ENCODE results near the gene GOLM1. TPM values are rescaled to one million over a fixed set of nuclear protein-coding genes. Genes with fewer than 3 reads are reported as not detected.

GOLM1 gene
- total RNA-seq, 1 donor from 2014 or later: 21.6 TPM

DNA sequence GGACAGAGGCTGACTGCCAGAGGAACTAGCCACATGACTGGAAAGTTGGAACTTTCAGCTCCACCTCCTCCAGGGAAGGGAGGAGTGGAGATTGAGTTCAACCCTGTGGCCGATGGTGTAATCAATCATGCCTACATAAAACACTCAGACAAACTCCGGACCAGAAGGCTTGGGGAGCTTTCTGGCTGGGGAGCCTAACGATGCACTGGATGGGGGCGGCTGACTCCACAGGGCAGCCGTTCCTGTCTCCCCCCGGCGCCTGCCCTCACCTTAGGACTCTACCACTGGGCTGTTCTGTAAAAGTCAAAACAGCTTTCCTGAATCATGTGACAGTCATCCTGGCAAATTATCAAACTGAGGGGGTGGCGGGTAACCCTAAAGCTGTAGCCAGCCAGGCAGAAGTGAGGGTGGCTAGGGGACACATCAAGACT lies 58.0 kb downstream of the GOLM1 start:
- Histone ChIP-seq H3K4me3 (ENCODE audit: low read depth, low read length) (no peak overlapping the region), H3K36me3 (ENCODE audit: control insufficient read depth, insufficient read depth, low read length) (no peaks in the 10 kb centered on the region), H3K27me3 (ENCODE audit: control insufficient read depth, insufficient read depth, low read length) (no peaks in the 10 kb centered on the region)
- FAIRE-seq: no peak
- TF ChIP-seq, protein P1, sequence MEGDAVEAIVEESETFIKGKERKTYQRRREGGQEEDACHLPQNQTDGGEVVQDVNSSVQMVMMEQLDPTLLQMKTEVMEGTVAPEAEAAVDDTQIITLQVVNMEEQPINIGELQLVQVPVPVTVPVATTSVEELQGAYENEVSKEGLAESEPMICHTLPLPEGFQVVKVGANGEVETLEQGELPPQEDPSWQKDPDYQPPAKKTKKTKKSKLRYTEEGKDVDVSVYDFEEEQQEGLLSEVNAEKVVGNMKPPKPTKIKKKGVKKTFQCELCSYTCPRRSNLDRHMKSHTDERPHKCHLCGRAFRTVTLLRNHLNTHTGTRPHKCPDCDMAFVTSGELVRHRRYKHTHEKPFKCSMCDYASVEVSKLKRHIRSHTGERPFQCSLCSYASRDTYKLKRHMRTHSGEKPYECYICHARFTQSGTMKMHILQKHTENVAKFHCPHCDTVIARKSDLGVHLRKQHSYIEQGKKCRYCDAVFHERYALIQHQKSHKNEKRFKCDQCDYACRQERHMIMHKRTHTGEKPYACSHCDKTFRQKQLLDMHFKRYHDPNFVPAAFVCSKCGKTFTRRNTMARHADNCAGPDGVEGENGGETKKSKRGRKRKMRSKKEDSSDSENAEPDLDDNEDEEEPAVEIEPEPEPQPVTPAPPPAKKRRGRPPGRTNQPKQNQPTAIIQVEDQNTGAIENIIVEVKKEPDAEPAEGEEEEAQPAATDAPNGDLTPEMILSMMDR (IDR thresholded peaks at IDR 0.05; ENCODE audit: insufficient read depth, low read length, severe bottlenecking): no peak
- no peak for DNase-seq (ENCODE audit: low read depth)

DNA sequence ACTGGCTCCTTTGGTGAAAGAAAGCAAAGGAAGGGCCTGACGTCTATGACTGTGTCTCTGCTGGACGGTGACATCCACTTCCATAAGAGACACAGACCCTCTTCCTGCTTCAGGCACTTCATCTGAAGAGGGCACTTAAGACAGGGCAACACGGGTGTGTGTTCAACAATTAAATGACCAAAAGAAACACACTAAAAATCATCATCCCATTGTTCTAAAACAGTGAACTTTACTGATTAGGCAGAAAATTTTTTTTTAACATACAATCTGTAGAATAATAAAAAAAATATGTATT lies 58.5 kb downstream of the GOLM1 start:
- DNase-seq (ENCODE audit: low read depth): no peak
- H3K4me3 ChIP-seq (ENCODE audit: low read depth, low read length): no peak overlapping the region
- TF ChIP-seq, protein P1 (IDR thresholded peaks at IDR 0.05; ENCODE audit: insufficient read depth, low read length, severe bottlenecking): no peak
- no peak for FAIRE-seq
- peaks cover 3% of the 10 kb centered on the region for H3K36me3 ChIP-seq (ENCODE audit: control insufficient read depth, insufficient read depth, low read length)
- no peaks in the 10 kb centered on the region for H3K27me3 ChIP-seq (ENCODE audit: control insufficient read depth, insufficient read depth, low read length)

DNA sequence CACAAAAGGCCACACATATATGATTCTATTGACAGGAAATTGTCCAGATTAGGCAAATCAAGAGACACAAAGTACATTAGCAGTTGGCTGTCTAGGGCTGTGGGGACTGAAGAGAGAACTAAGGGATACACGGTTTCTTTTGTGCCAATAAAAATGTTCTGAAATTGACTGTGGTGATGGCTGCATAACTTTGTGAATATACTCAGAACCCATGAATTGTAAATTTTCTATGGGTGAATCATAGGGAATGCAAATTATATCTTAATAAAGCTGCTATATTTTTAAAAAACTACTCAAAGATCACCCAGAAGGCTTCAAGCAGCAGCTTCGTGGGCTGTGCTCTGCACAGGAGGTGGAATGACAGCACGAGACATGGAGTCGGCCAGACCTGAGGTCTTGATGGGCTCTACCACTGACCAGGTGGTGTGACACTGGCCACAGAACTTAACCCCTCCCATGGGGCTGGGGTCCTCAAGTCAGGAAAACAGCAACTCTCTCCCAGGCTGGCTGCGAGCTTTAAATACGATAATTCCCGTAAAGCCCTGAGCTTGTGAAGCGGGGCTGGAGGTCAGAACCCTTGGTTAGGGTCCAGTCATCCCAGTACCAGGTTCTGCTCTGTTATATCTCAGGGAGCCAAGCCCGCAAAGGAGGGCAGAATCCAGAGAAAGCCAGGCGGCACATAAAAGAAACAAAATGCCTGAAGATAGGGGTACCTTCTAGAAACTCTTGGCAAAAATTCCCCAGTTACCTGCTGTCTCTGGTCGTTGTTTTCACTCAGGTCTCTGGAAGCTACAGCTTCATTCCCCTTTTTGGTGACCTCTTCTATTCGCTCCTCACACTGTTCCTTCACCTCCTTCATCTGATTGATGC lies 59.1 kb downstream of the GOLM1 start:
- Histone ChIP-seq H3K4me3 (ENCODE audit: low read depth, low read length) (no peak overlapping the region), H3K27me3 (ENCODE audit: control insufficient read depth, insufficient read depth, low read length) (no peaks in the 10 kb centered on the region), H3K36me3 (ENCODE audit: control insufficient read depth, insufficient read depth, low read length) (peaks cover 5% of the 10 kb centered on the region)
- FAIRE-seq (peak; percentile 36), DNase-seq (ENCODE audit: low read depth) (no peak)
- TF ChIP-seq, protein P1 (IDR thresholded peaks at IDR 0.05; ENCODE audit: insufficient read depth, low read length, severe bottlenecking): no peak

DNA sequence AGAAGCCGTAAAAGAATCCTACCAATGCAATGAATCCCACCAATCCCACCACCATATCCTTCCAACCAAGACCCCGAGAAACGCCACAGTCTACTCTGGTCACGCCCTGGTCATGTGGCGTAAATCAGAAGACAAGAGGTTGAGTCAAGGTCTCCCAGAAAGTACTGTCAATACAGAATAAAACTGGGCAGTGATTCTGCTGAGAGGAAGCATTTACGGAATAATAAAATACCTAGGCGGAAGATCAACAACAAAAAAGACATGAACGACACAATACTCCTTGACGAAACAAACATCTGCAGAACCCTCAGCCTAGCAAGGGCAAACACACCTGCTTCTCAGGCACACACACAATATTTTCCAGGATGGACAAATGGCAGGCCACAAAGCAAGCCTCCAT lies 62.8 kb downstream of the GOLM1 start:
- Histone ChIP-seq H3K4me3 (ENCODE audit: low read depth, low read length) (no peak overlapping the region), H3K27me3 (ENCODE audit: control insufficient read depth, insufficient read depth, low read length) (no peaks in the 10 kb centered on the region), H3K36me3 (ENCODE audit: control insufficient read depth, insufficient read depth, low read length) (peaks cover 9% of the 10 kb centered on the region)
- no peak for DNase-seq (ENCODE audit: low read depth)
- no peak for FAIRE-seq
- TF ChIP-seq, protein P1 (IDR thresholded peaks at IDR 0.05; ENCODE audit: insufficient read depth, low read length, severe bottlenecking): no peak

DNA sequence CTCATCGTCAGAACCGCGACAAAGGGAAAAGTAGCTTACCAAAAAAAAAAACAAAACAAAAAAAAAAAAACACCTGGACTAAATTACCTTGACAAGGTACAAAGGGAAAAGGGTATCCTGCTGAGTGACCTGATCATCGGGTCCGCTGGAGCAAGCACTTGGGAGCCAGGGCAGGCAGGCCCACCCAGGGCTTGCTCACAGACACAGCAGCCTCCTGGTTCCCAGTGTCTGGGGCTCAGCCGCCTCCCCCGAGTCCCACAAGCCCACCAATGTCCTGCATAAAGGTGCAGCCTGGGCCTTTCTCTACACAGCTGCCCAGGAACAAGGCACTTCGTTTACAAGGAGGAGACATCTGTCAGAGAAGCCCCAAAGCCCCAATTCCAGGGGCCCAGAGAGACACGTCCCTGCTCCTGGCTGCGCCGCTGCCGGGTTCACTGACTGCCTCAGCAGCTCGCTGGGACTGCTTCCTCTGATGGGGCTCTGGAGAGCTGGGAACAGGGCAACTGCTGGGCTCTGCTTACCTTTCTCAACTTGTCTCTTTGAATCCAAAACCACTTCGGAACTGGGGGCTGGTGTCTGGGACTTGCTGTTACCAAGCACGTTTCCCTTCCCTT lies 63.4 kb downstream of the GOLM1 start:
- DNase-seq (ENCODE audit: low read depth) (no peak), FAIRE-seq (no peak)
- Histone ChIP-seq H3K27me3 (ENCODE audit: control insufficient read depth, insufficient read depth, low read length) (no peaks in the 10 kb centered on the region), H3K36me3 (ENCODE audit: control insufficient read depth, insufficient read depth, low read length) (peaks cover 9% of the 10 kb centered on the region), H3K4me3 (ENCODE audit: low read depth, low read length) (no peak overlapping the region)
- TF ChIP-seq, protein P1 (IDR thresholded peaks at IDR 0.05; ENCODE audit: insufficient read depth, low read length, severe bottlenecking): no peak
